ENCODE results near the gene PRR20G.
"Not testable (repeated sequence)": the region's sequence is repeated elsewhere in the genome, so short reads cannot be mapped to it uniquely, and the experiment has no call there.

PRR20G gene

GRCh38 chr3:127287840-127288239 is at the start of gene PRR20G:
Gene PRR20G, minus strand, starts transcription at chr3:127288046. Its CDS starts 681 bp downstream, at chr3:127287365.
- no peak for DNase-seq (ENCODE audit: low read depth, low spot score)

DNA sequence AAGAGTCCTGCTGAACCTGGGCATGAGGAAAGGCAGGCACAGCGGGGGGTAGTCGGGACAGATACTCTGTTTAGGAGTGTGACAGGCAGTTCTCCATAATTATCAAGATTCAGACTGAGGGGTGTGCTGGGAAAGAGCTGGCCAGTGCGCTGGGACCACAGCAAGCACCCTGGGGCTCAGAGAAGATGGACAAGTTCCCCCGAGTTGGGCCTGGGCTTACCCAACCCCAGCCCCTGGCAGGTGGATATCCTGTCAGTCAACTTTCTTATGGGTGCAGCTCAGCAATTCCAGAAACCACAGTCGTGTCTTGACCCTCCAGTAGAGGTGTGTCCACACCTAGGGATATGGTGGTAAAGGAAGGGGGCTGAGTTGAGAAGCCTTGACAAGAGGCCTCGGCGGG is 49.2 kb upstream of the PRR20G start:
- no peak for DNase-seq (ENCODE audit: low read depth, low spot score)

DNA sequence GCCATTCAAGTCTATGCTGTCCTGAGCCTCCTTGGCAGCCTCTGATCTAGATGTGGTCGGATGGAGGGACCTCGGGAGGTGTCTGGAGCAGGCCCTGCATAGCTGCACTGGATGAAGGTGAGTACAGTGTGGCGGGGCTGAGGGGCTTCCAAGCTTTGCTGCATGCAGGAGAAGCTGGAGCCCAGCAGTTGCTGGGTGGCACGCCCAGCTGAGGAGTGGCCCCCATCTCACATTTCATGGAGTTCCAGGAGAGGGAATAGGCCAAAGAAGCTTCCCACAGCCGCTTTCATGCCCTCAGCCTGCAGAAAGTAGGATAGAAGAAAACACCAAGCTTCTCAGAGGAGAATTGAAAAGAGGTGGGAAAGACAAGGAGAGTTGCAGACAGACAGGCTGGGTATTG is 48.3 kb upstream of the PRR20G start:
- DNase-seq (ENCODE audit: low read depth, low spot score): no peak

DNA sequence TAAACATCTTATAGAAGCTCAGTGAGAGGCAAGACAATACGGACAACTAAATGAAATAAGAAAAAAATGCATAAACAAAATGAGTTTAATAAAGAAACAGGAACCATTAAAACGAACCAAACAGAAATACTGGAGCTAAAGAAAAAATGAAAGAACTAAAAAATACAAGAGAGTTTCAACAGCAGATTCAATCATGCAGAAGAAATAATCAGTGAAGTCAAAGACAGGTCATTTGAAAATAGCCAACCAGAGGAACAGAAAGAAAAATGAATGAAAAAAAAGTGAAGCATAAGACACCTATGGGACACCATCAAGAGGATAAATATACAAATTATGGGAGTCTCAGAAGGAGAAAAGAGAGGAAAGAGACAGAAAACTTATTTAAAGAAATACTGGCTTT is 42.5 kb upstream of the PRR20G start:
- no peak for DNase-seq (ENCODE audit: low read depth, low spot score)

DNA sequence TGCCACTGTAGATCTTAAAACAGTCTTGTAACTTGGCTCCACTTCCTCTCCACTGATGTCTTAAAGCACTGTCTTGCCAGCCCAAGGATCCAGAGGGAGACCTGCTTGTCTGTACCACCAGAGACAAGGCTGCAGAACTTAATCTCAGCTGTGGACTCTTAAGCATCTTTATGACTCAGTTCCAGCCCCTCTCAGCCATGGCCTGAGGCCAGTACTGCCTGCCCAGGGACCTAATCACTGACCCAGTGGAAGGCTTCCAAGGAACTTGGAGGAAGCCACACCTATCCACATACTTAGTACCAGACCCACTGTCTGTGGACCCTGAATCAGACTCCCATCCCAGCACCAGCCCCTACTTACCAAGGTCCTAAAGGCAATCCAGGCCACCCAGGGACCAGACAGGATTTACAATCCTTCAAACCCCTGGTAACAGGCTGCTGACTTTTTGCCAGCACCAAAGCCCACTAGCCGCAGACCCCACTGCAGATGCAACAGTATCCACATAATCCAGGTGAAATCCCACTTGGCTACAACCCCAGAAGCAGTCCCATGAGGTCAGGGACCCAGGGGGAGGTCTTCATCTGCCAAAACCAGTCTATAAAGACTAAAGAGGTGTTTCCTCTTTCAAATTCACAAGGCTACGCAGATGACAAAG is 41.9 kb upstream of the PRR20G start:
- DNase-seq (ENCODE audit: low read depth, low spot score): no peak

DNA sequence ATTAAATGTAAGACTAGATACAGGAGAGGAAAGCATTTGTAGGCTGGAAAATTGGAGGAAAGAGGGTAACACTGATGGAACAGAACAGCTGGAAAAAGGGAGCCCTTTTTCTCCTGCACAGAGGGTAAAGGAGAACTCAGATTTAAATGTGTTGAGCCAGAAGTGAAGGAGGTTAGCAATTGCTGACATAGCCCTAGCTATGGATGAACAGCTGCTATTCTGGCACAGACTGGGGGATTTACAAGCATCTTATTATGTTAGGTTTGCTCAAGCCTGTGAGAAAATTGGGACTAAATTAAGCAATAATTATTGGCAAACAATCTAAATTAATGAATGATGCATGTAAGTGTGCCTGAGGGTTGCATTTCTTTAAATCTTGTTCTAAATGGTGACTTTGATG is 40.6 kb upstream of the PRR20G start:
- no peak for DNase-seq (ENCODE audit: low read depth, low spot score)

GRCh38 chr3:127326341-127326740 is 38.5 kb upstream of the PRR20G start:
- no peak for DNase-seq (ENCODE audit: low read depth, low spot score)

- no peak for DNase-seq (ENCODE audit: low read depth, low spot score)
Measured at GRCh38 chr3:127325629-127325961, 37.7 kb upstream of the PRR20G start.

GRCh38 chr3:127324913-127325628 is 37.2 kb upstream of the PRR20G start:
- no peak for DNase-seq (ENCODE audit: low read depth, low spot score)

- no peak for DNase-seq (ENCODE audit: low read depth, low spot score)
Measured at GRCh38 chr3:127324076-127324475, 36.2 kb upstream of the PRR20G start.

- no peak for DNase-seq (ENCODE audit: low read depth, low spot score)
Measured at GRCh38 chr3:127323581-127323980, 35.7 kb upstream of the PRR20G start.

DNA sequence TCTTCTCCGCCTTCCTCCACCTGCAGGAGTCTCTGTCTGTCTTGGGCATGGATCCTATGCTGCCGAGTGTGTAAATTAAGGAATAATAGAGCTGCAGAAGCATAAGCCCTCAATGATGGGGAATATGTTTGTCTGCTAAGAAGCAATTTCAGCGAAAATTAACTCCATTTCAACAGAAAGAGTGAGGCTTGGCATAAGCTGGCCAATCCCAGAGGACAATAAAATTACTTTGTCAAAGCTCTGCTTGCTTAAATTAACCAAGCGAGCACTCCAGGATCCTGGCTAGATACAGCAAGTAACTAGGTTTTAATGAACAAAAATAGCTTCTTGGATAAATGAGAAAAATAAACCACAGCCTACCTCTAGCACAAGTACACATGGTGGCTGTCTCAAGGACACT is 33.5 kb upstream of the PRR20G start:
- no peak for DNase-seq (ENCODE audit: low read depth, low spot score)

DNA sequence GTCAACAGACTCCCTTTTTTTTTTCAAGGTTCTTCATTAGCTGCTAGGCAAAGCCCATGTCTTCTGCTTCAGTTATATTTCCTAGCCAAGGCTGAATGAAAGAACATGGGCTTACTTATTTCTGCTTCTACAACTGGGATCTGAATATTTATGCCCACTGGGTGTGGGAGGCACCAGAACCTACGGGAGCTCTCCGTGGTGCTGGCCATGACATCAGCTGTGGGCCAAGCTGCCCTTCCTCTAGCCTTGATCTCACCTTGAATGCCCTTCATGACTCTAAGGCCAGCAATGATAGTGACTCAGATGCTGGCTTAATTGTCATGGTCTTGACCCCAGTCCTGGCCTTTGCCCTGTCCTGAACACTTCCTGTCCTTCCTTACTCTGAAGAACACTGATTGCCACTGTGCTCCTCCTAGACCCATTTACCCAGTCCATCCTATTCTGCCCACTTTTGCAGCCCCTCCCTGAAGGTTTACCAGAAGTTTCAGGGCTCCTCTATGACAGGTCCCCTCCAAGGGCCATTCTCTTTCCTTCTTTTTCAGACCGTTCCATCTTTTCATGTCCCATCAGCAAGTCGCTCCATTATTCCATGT is 32.8 kb upstream of the PRR20G start:
- peak; percentile 30 for DNase-seq (ENCODE audit: low read depth, low spot score)

DNA sequence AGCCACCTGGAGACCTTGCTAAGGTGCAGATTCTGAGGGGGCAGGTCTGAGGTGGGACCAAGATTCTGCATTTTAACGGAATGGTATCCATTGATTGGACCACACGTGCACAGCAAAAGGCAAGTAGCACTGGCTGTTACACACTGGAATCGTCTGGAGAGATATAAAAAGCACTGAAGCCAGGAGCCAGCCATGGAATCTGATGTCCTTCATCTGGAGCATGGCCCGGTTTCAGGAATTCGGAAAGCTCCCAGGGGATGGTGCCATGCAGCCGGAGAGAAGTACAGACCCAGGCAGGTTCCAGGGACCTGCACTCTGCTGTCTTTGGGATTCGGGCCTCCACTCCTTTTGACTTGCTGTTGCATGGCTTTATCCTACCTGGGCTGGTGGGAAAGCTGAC is 28.8 kb upstream of the PRR20G start:
- no peak for DNase-seq (ENCODE audit: low read depth, low spot score)

DNA sequence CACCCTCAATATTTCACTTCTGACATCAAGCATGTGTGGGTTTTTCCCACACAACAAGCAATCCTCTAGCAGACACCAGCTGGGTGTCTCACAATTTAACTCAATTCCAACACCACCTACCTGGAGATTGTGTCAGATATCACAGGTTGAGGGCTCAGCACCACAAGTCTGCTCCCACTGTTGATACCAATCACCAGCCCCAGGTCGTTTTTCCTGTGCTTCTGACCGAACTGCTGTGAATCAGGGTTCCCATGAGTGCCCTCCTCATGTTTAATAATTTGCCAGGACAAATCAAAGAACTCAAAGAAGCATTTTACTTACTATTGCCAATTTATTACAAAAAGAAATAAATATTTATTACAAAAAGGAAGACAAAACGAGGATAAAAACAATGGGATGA is 25.0 kb upstream of the PRR20G start:
- no peak for DNase-seq (ENCODE audit: low read depth, low spot score)

GRCh38 chr3:127308821-127309220 is 21.0 kb upstream of the PRR20G start:
- not testable (repeated sequence) for DNase-seq (ENCODE audit: low read depth, low spot score)

GRCh38 chr3:127307916-127308315 is 20.1 kb upstream of the PRR20G start:
- DNase-seq (ENCODE audit: low read depth, low spot score): no peak

- no peak for DNase-seq (ENCODE audit: low read depth, low spot score)
Measured at GRCh38 chr3:127307112-127307835, 19.4 kb upstream of the PRR20G start.

GRCh38 chr3:127306361-127307111 is 18.7 kb upstream of the PRR20G start:
- DNase-seq (ENCODE audit: low read depth, low spot score): peak; percentile 10

GRCh38 chr3:127305499-127306060 is 17.7 kb upstream of the PRR20G start:
- DNase-seq (ENCODE audit: low read depth, low spot score): no peak

GRCh38 chr3:127304121-127304744 is 16.4 kb upstream of the PRR20G start:
- DNase-seq (ENCODE audit: low read depth, low spot score): peak; percentile 36

All from ELF-1 (cell line).